Measurements from ENCODE around the gene TLCD3B.

- TF ChIP-seq CTCF (IDR thresholded peaks at IDR 0.05) (no peak), POLR2A (IDR thresholded peaks at IDR 0.05; ENCODE audit: low read depth) (no peak), EP300 (IDR thresholded peaks at IDR 0.05) (no peak), POLR2AphosphoS5 (IDR thresholded peaks at IDR 0.05) (no peak)
These were observed 48.3 kb downstream of the TLCD3B start for GRCh38 chr16:29982560-29983419.
